GM21447 (cell line): ENCODE results near the gene PM20D1.
"Not testable (repeated sequence)": the region's sequence is repeated elsewhere in the genome, so short reads cannot be mapped to it uniquely, and the experiment has no call there.

Source experiments
- ATAC-seq: cut with Tn5 transposase; IDR thresholded peaks from one replicate; pipeline ENCODE4 v1.9.1; 2021; ENCODE audit not compliant: unreplicated experiment

Gene PM20D1, protein sequence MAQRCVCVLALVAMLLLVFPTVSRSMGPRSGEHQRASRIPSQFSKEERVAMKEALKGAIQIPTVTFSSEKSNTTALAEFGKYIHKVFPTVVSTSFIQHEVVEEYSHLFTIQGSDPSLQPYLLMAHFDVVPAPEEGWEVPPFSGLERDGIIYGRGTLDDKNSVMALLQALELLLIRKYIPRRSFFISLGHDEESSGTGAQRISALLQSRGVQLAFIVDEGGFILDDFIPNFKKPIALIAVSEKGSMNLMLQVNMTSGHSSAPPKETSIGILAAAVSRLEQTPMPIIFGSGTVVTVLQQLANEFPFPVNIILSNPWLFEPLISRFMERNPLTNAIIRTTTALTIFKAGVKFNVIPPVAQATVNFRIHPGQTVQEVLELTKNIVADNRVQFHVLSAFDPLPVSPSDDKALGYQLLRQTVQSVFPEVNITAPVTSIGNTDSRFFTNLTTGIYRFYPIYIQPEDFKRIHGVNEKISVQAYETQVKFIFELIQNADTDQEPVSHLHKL

GRCh38 chr1:205849619-205850355 is at the start of gene PM20D1:
Gene PM20D1 (minus strand): TSS chr1:205850132. CDS start chr1:205850072, 60 bp downstream.
- peak; percentile 69 for ATAC-seq

GRCh38 chr1:205896351-205896750 is 46.4 kb upstream of the PM20D1 start:
- no peak for ATAC-seq

DNA sequence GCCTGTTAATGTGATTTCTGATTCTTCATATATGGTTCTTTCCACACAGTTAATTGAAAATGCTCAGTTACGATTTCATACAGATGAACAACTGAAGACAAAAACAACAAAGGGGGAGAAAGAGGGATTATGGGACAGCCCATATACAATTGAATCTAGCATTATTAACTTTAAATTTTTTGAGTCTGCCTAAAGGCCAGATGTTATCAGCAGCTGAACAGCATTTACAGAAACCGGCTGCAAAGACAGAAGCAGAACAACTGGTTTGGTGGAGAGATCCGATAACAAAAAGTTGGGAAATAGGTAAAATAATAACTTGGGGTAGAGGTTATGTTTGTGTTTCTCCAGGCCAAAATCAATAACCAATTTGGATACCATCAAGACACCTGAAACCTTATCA is 44.2 kb upstream of the PM20D1 start:
- ATAC-seq = not testable (repeated sequence)

- not testable (repeated sequence) for ATAC-seq
Measured at GRCh38 chr1:205892175-205892574, 42.2 kb upstream of the PM20D1 start.

DNA sequence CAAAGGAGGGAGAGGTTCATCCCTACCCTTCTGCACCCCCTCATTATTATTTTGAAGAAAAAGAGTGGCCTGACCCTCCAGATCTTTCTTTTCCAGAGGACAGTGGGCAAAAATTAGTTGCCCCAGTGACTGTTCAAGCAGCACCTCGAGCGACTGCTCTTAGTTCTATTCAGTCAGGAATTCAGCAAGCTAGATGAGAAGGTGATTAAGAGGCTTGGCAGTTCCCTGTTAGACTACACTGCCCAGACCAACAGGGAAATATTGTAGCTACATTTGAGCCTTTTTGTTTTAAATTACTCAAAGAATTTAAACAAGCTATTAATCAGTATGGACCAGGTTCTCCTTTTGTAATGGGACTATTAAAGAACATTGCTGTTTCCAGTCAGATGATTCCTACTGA is 41.5 kb upstream of the PM20D1 start:
- not testable (repeated sequence) for ATAC-seq

DNA sequence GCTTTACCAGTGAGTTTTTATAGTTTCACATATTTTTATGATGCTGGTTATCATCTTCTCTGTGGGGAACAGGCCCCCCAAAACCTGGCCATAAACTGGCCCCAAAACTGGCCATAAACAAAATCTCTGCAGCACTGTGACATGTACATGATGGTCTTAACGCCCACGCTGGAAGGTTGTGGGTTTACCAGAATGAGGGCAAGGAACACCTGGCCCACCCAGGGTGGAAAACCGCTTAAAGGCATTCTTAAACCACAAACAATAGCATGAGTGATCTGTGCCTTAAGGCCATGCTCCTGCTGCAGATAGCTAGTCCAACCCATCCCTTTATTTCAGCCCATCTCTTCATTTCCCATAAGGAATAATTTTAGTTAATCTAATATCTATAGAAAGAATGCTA is 40.7 kb upstream of the PM20D1 start:
- ATAC-seq = not testable (repeated sequence)

DNA sequence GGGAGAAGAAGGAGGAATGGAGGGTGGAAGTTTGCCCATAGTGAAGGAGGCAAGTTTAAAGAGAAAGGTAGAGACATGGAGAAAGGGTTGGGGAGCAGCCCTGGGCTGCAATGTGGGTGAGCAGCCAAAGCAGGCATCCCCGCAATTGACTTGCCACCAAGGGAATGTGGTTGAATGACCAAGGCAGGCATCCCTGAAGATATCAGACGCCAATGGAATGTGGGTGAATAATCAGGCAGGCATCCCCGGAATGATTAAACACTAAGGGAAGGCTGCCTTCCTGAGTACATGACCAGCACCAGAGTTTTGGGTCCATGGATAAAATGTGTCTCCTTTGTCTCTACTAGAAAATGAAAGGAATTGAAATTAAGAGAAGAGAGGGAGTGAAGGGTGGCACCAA is 39.8 kb upstream of the PM20D1 start:
- ATAC-seq = not testable (repeated sequence)

DNA sequence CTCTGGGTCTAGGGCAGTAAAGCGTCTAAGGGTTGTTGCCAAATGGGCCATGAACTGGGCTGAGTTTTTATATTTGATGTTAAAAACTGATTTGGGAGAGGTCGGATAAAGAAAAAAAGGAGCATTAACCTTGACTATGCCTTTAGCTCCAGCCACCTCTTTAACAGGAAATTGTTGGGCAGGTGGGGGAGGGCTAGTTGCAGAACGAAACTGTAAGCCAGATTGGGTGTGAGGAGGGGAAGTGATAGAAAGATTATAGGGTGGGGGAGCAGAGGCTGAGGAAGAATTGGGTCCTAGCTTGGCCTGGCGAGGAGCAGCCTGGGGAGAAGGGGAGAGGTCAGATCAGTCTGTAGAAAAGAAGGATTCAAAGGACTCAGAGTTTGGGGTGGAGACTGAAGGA is 39.1 kb upstream of the PM20D1 start:
- not testable (repeated sequence) for ATAC-seq

GRCh38 chr1:205883792-205884191 is 33.9 kb upstream of the PM20D1 start:
- ATAC-seq = no peak

GRCh38 chr1:205880923-205881322 is 31.0 kb upstream of the PM20D1 start:
- ATAC-seq = no peak

- ATAC-seq = no peak
Measured at GRCh38 chr1:205879974-205880373, 30.0 kb upstream of the PM20D1 start.

GRCh38 chr1:205878026-205878425 is 28.1 kb upstream of the PM20D1 start:
- ATAC-seq = no peak

DNA sequence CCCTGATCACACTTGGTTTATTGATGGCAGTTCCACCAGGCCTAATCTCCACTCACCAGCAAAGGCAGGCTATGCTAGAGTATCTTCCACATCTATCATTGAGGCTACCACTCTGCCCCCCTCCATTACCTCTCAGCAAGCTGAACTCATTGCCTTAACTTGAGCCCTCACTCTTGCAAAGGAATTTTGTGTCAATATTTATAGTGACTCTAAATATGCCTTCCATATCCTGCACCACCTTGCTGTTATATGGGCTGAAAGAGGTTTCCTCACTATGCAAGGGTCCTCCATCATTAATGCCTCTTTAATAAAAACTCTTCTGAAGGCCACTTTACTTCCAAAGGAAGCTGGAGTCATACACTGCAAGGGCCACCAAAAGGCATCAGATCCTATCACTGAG is 23.2 kb upstream of the PM20D1 start:
- ATAC-seq = not testable (repeated sequence)

DNA sequence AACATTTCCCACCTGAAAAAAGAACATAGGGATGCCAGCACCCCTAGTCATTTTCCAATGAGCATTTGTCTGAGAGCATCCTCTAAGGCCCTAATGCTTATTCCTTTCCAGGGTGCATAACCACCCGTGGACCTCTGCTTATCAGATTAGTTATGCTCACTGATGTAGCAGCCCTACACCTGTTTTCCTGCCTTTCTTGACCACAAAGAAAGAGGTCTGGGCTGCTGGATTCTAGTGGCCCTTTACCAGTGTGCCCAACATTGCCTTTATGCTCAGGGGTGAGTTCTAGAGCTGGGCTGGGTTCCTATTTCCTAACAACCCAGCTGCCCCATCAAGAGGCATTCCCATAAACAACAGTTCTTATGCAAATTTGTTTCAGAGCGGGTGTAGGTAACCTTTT is 20.3 kb upstream of the PM20D1 start:
- no peak for ATAC-seq

DNA sequence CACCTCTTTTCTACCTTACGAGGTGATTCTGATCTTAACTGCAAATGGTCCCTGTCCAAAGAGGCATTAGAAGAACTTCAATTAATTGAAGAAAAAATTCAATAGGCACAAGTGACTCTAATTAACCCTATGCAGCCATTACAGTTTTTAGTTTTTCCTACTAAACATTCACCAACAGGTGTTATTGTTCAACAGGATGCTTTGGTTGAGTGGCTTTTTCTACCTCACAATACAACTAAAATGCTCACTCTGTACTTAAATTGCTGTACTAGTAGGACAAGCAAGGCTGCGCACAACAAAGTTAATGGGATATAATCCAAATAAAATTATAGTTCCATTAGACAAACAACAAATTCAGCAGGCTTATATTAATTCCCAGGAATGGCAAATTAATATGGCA is 11.6 kb upstream of the PM20D1 start:
- ATAC-seq = no peak

DNA sequence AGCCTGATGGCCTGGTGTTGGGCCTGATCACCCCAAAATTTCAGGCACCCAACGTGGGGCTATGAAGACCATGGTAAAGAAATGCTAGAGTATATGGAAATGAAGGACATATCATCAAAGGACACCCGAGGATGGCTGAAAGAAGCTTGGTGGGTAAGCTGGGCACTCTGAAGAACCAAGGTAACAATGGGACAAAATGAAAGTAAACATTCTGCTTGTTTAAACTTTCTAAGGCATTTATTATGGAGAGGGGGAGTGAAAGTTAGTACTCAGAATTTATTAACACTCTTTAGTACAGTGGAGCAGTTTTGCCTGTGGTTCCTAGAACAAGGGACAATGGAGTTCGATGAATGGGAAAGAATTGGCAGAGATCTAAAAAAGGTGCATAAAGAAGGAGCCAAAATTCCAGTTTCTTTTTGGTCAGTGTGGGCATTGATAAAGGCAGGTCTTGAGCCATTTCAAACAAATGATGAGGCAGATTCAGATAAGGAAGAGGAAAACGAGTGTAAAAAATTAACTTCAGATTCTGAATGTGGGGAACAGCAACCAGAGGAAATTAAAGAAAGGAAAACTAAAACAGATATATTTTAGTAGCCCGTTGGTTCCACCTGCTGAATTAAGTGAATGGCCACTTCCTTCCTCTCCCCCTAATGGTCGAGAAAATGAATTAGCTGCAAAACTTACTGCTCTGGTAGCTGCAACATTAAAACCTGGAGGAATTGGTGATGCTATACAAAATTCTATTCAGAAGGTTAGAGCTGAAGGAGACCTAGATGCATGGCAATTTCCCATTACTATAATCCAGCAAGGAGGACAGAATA is 8.4 kb upstream of the PM20D1 start:
- no peak for ATAC-seq

DNA sequence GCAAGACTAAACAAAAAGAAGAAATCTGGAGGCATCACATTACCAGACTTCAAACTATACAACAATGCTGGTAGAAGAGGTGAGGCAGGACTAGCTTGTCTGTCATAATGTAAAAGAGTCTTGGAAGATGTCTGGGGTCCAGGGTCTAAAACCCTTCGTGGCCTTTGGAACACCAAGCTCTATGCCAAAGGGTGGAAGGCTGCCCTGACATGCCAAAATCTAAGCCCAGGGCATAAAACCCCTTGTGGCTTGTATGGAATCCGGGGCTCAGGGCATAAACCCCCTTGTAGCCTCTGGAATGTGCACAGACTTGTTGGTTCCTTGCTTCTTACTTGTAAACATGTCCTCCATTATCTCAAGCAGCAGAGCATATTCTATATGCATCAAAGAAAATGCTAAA is 7.6 kb upstream of the PM20D1 start:
- ATAC-seq = not testable (repeated sequence)

- no peak for ATAC-seq
Measured at GRCh38 chr1:205856433-205856832, 6.5 kb upstream of the PM20D1 start.

- no peak for ATAC-seq
Measured at GRCh38 chr1:205852969-205853368, 3.0 kb upstream of the PM20D1 start.

DNA sequence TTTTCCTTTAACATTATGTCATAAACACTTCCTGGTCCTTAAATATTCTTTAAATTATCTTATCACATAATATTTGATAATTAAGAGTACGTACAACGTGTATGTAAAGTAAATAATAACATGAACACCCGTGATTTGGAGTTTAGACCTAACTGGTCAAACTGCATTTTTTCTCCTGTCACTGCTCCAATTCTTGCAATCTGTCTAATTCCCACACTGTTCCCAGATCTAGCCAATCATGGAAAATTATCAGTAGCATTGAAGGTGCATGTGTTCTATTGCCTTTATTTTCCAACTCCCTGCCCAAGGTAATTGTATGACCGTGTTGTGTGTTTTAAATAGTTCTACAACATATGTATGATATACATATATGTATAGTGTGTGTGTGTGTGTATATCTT is 2.1 kb upstream of the PM20D1 start:
- no peak for ATAC-seq
